ENCODE measurements around the gene JAK1. TPM values are rescaled to one million over a fixed set of nuclear protein-coding genes. Genes with fewer than 3 reads are reported as not detected.

The JAK1 gene
- total and polyA plus RNA-seq, 3 donors from 2014 or later: 100 to 142 (median 117) TPM

DNA sequence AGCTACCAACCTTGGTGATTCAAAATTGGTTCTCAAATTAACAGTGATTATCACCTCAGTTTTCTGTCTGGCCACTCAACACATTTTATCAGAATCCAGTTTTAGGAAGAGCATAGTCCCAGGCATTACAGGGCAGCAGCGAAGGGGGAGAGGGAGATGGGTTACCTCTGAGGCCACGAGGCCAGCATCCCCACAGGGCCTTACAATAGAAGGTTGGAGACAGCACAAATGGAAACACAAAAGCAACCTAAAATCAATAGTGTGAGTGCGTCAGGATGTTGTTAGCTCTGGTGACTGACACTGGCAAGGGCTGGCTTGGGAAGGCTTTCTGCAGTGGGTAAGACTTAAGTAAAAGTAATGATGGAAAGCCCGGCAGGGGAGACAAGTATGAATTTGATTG, 79.5 kb downstream of the JAK1 start:
- Histone ChIP-seq H3K4me3 (no peak overlapping the region), H3K27ac (no peak overlapping the region), H3K4me1 (peaks cover 23% of the 10 kb centered on the region), H3K9me3 (no peaks in the 10 kb centered on the region), H3K36me3 (ENCODE audit: low read depth, missing control alignments) (no peaks in the 10 kb centered on the region), H3K27me3 (no peaks in the 10 kb centered on the region)
- DNase-seq: no peak
- WGBS, 2 donors: 87 to 91% methylated on average over 4 of the region's 4 CpGs
- TF ChIP-seq, protein P1, sequence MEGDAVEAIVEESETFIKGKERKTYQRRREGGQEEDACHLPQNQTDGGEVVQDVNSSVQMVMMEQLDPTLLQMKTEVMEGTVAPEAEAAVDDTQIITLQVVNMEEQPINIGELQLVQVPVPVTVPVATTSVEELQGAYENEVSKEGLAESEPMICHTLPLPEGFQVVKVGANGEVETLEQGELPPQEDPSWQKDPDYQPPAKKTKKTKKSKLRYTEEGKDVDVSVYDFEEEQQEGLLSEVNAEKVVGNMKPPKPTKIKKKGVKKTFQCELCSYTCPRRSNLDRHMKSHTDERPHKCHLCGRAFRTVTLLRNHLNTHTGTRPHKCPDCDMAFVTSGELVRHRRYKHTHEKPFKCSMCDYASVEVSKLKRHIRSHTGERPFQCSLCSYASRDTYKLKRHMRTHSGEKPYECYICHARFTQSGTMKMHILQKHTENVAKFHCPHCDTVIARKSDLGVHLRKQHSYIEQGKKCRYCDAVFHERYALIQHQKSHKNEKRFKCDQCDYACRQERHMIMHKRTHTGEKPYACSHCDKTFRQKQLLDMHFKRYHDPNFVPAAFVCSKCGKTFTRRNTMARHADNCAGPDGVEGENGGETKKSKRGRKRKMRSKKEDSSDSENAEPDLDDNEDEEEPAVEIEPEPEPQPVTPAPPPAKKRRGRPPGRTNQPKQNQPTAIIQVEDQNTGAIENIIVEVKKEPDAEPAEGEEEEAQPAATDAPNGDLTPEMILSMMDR (IDR thresholded peaks at IDR 0.05): no peak
- no peak for TF ChIP-seq POLR2A (IDR thresholded peaks at IDR 0.05)
- intact Hi-C loops (cut with DNase I; ENCODE audit: low total_unique reads): no loop called here

DNA sequence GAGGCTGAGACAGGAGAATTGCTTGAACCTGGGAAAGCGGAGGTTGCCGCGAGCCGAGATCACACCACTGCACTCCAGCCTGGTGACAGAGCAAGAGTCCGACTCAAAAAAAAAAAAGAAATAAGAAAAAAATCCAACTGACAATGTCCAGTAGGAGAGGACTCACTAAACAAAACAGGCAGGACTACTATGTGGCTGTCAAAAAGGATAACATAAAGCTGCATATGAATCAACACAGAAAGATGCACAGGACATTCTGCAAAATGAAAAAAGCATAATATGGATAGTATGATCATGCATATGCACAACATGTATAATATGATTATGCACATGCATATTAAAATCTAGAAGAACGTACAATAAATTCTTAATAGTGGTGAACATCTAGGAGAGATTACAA, 80.7 kb downstream of the JAK1 start:
- DNase-seq: no peak
- H3K4me3 ChIP-seq: no peak overlapping the region
- H3K27me3 ChIP-seq: no peaks in the 10 kb centered on the region
- TF ChIP-seq, protein P1 (IDR thresholded peaks at IDR 0.05): no peak
- TF ChIP-seq POLR2A (IDR thresholded peaks at IDR 0.05): no peak
- intact Hi-C loops (cut with DNase I; ENCODE audit: low total_unique reads): no loop called here
- no peak overlapping the region for H3K27ac ChIP-seq
- WGBS, 2 donors: 98 to 99% methylated on average over 6 of the region's 6 CpGs
- peaks cover 10% of the 10 kb centered on the region for H3K4me1 ChIP-seq
- no peaks in the 10 kb centered on the region for H3K9me3 ChIP-seq
- H3K36me3 ChIP-seq (ENCODE audit: low read depth, missing control alignments): no peaks in the 10 kb centered on the region

DNA sequence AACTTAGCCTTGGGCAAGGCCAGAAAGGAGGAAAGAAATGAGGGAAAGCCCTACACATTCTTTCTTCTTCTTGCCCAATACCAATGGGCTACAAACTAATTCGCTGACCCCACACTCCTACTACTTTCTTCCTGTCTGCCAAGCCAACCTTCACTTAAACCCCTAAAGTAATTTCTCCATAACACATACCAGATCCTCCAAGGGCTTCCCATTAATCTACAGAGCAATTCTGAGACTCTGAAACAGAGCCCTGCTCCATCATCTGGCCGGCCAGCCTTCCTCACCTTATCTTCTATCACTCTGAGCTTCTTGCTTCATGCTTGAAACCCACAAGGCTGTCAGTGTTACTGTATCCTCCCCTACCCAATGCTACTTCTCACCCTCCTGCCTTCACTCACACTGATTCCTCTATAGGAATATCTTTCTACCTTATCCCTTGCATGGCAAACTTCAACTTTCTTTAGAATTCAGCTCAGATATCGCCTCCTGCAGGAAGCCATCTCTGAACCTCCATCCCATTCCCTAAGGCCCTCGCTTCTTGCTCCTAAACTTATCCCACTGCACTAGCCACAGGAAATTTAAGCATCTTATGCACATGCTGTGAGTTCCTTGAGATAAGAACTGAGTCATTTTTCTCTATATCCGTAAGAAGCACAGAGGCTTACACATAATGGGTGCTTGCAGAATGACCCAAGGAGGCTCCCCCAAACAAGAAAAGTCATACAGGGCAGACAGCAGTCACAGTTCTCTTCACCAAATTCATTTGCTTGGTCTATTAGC, 81.9 kb downstream of the JAK1 start:
- no peak for DNase-seq
- no peaks in the 10 kb centered on the region for H3K27me3 ChIP-seq
- 86 to 92% methylated on average over 5 of the region's 5 CpGs for WGBS, 2 donors
- no peak overlapping the region for H3K27ac ChIP-seq
- H3K4me3 ChIP-seq: no peak overlapping the region
- TF ChIP-seq POLR2A (IDR thresholded peaks at IDR 0.05): no peak
- TF ChIP-seq, protein P1 (IDR thresholded peaks at IDR 0.05): no peak
- intact Hi-C loops (cut with DNase I; ENCODE audit: low total_unique reads): no loop called here
- no peaks in the 10 kb centered on the region for H3K36me3 ChIP-seq (ENCODE audit: low read depth, missing control alignments)
- peaks cover 7% of the 10 kb centered on the region for H3K4me1 ChIP-seq
- H3K9me3 ChIP-seq: no peaks in the 10 kb centered on the region

DNA sequence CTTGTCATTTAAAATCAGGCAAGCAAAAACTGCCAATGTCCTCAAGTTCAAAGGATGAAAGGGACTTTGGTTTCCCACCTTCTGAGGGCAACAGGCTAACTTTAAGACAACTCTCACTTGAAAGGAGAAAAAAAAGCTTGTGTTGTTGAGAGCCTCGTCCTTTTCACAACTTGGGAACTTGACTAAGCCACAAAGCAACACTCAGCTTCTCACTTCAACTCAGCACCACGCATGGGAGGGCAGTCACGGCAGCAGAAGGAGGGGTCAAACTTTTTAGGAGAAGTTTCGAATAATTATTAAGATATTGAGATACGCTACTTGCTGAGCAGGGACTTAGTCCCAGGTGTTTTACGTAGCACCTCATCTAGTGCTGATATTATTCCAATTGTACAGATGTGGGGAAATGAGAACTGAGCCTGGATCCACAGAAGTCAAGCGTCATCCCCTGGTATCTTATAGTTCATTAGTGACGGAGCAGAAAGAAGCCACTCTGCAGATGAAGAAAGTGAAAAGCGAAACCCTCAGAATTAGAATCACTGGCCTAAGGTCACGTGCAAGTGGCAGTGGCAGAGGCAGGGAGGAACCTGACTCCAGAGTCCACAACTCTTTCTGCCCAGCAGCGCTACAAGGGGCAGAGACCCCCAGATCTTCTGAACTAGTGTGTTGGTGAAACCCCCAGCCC, 83.6 kb downstream of the JAK1 start:
- no peak overlapping the region for H3K4me3 ChIP-seq
- intact Hi-C loops (cut with DNase I; ENCODE audit: low total_unique reads): no loop called here
- WGBS, 2 donors: 94 to 96% methylated on average over 11 of the region's 11 CpGs
- TF ChIP-seq, protein P1 (IDR thresholded peaks at IDR 0.05): no peak
- TF ChIP-seq POLR2A (IDR thresholded peaks at IDR 0.05): no peak
- H3K36me3 ChIP-seq (ENCODE audit: low read depth, missing control alignments): no peaks in the 10 kb centered on the region
- no peaks in the 10 kb centered on the region for H3K9me3 ChIP-seq
- no peak for DNase-seq
- no peaks in the 10 kb centered on the region for H3K4me1 ChIP-seq
- H3K27me3 ChIP-seq: no peaks in the 10 kb centered on the region
- H3K27ac ChIP-seq: no peak overlapping the region
